CD4-positive, alpha-beta T cell treated with Interleukin-15 for 4 hours (primary cell): ENCODE measurements around the gene HS6ST2.

Experiments used
- DNase-seq: peaks from one replicate; pipeline ENCODE4 v3.0.0-alpha.2; 2020; ENCODE audit warnings: low spot score

The HS6ST2 gene

DNA sequence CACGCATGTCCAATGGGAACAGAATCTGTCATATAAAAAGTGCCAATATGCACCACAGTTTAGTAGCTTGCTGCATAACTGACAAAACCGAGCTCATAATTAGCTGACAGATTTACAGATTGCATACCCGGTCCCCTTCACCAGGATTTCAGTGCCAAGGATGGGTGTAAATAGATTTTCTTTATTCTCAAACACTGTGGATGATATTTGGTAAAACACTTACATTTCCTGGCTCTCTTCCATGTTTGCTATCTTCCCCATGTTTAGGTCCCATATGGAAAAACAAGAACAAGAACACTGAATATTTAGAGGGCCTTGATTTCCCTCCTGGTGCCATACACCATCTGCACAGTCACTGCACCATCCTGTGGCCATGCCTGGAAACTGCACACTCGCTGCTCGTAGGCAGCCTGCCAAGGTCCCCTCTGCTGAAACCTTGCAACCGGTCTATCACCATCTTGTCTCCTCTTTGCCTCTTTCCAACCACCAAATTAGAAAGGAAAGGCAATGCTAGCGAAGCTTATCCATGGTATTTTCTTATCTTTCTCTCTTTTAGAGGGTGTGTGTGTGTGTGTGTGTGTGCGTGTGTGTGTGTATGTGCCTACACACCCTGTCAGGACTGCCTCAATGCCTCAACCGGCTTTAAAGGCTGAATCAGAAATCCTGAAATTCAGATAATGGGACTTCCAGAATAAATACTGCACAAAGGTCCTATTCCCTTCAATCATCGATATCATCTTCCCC, 345.4 kb downstream of the HS6ST2 start:
- peak; percentile 17 for DNase-seq

DNA sequence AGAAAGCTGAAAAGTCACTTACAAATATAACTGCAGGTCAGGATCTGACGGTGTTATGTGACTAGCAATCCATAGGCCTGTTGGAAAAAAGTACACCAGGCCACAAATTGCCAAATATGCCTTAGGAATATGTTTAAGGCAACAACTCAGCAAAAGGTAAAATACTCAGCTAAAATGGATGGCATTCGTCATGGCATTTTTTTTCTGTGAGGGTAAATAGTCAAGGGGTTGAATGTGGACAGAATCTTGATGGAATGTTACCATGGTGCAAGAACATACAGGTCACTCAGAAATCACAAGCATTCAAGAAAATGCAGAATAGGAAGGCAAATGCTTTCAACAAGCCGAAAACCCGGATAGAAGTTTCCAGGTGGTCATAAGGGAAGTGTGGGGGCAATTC, 347.9 kb downstream of the HS6ST2 start:
- DNase-seq: no peak

DNA sequence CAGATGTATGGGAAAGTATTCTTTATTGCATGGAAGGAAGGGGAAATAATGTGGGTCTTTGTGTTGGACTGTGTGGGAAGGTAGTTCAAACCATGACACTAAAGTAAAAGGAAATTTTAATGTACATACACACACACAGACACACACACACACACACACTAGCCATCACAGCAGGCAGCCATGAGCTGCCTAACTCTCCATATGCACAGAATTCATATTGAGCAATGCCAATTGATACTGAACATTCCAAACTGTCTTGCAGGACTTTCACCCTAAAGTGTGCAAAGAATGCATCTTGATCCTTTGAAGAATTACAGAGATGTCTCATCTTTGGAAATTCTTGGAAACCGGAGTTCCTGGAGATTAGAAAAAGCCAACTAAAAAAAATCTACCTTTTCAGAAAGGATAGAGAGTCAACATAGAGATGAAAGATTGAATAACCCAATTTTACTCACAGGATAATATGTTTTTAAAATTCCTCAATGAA, 349.0 kb downstream of the HS6ST2 start:
- DNase-seq: no peak

DNA sequence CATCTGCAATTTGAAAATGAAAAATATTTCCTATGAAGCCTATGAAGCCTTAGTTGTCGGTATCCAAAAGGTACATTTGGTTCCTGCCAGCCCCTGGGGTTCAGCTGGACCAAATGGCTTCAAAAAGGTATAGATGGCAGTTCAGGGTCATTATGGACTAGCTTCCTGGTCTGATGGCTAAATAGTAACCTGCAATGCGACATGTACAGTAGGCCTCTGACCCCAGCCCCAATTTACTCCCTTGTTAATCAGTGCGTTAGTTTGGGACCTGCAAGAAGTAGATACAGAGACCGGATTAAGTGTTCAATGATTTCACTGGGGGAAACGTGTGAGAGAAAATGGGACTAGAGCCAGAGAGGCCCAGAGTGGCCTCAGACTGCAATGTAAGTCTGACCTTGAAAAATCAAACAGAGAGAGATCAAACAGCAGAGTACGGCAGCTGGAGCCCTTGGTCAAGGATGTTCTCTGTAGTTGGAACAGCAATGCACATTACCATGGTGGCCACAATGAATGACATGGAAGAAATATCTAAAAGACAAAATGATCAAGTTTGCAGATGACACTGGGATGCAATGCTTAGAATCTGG, 354.6 kb downstream of the HS6ST2 start:
- no peak for DNase-seq

DNA sequence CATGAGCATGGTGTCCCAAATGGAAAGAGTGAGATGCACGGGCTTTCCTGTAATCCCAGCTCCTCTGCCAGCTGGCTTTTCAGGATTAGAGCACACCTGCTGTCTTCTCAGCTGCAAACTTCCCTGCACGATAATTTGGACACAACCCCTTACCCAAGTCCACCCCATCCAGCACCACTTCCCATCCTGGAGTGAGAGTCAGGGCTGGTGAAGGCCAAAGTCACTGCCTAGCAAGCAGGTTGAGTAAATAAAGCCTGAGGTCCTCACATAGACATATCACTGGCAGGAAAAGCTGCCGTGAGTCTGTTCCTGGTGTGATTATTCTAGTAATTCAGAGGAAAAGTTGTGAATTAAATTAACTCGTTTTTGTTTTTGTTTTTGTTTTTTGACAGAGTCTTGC, 355.7 kb downstream of the HS6ST2 start:
- DNase-seq: no peak

DNA sequence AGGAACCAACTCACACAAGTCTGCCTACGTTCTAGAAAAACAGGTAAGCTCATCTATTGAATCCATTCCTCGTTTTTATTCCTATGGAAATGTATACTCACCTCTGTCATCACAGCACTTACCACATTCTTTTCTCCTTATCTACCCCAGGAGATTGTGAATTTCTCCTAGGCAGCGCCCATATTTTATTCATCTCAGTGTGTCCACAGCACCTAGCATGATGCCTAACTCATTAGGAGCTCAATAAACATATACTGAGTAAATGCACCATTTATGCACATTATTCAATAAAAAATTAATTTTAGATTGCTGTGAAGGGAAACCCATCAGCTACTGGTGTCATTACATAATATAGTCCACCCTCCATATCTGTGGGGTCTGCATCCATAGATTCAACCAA, 363.4 kb downstream of the HS6ST2 start:
- no peak for DNase-seq

DNA sequence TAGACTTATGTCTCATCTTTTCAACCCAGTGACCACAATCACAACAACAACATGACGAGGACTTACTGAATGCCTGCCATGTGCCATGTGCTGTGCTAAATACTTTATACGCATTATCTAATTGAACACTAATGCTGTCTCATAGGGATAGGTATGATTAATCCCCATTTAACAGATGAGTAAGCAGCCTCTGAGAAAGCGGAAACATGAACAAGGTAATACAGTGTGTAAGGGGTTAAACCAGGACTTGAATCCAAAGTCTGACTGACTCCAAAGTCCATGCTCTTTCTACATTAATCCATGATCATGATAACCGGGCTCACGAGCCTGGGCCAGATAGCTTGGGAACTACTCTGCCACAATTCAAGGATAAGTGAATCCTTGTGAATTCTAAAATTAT, 364.3 kb downstream of the HS6ST2 start:
- DNase-seq: no peak

DNA sequence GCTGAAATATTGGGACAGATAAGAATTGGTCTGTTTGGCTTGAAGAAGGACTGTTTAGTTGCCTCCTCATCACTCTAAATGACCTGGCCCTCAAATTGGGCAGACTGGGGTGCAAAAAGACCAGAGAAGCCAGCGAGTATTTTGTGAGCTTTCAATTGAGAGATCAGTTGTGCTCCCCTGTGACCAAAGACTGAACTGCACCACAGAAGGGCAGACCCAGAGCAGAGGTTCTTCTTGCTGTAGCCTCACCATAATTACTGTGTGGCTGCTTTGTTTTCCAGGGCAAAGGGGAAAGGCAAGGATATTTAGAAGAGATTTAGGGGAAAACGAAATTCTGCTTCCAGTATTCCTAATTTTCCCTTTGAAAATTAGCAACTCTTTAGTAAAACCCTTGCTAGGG, 365.5 kb downstream of the HS6ST2 start:
- DNase-seq: no peak

DNA sequence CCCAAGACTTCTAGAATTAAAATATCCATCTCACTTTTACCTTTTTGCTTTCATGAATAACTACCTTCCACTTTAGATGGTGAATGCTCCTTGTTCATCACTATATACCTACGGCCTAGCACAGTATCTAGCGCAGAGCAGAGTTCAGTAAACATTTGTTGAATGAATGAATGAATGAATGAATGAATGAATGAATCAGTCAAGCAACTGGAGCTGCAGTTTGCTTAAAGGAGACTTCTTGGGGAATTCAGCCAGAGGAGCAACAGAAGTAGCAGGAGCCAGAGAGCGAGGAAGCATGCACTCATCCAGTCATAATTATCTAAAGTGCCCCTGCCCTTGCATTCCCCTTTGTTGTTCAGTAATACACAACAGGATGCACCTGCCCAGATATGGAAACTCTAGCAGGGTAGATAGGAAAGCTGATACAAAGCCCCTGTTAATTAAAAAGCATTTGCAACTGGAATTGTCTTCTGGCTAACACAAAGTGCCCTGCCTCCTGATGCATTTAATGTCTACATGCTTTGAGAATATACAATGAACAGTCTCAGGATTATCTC, 366.6 kb downstream of the HS6ST2 start:
- DNase-seq: no peak

DNA sequence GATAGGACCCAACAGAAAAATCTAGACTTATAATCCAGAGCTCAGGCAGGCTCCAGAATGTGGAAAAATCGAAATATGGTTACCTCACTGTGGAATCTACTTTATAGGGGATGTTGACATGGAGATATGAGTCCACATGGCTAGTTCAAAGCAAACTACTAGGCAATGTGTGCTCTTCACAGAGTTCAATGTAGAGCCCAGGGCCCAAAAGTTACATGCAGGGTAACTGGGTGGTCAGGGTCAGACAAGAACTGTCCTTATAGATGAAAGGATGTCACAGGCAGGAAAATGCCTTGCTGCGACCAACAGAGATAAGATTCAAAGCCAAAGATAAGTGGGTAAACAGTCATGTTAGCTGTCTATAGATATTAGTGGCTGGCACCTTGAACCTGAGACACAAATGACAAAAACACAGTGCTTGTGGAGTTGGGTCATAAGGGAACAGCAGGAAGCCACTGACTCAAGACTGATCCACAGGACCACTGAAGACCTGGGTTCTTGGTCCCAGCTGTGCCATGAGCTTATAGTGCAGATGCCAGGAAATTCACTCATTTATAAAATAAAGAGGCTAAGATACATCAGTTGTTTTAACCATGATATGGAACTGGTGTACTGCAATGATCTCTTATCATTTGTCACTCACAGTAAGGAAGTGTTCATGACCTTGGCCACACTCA, 367.9 kb downstream of the HS6ST2 start:
- DNase-seq: no peak

DNA sequence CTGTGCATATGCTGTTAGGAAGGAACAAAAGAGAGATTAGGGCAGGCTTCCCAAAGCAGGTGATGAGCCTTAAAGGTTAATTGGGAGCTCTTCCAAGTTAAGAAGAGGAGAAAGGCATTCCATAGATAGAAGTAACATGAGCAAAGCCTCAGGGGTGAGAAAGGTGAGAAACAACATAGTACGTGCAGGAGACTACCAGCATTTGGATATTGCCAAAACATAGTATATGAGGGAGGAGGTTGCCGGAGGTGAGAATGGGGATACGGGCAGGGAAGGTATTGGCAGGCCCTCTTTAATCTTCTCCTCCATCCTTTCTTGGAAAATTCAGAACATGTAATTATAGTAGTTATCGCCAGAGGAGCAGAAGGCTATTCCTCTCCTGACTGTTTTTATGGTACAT, 373.5 kb downstream of the HS6ST2 start:
- DNase-seq: no peak

DNA sequence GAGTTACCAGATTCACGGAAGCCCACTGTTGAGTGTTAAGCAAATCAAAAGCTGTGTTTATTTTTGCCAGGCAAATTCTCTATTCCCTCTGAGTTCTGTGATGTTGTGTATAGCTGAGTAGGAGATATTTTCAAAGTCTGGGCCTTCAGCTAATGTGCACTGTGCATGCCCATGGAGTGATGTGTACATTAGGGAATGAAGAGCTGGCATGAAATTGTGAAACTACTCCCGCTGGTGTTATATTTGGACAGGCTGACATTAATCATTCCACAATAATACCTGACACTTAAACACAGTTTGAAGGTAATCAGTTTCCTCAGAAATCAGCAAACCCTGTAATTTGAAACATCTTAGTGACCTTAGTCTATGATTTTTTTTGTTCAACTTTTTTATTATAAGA, 381.5 kb downstream of the HS6ST2 start:
- no peak for DNase-seq
